ENCODE results near the gene KCNN1.

KCNN1 gene

GRCh38 chr19:17950310-17951156 lies 16.4 kb upstream of the KCNN1 start:
- no peak for TF ChIP-seq JUND (IDR thresholded peaks at IDR 0.05; ENCODE audit: low read depth)

GRCh38 chr19:17951157-17951989 lies 15.5 kb upstream of the KCNN1 start:
- in situ Hi-C loops (cut with HindIII; ENCODE audit: low pct_unique_long_range_greater_than_20kb, low sequenced_read_pairs), result no loop called here

More at GRCh38 chr19:17950310-17951156, 16.4 kb upstream of the KCNN1 start:
- DNase-seq (ENCODE audit: low read depth in 1 of 2, low spot score in 1 of 2), result no peak
- in situ Hi-C loops (cut with HindIII; ENCODE audit: low pct_unique_long_range_greater_than_20kb, low sequenced_read_pairs), result no loop called here

DNA sequence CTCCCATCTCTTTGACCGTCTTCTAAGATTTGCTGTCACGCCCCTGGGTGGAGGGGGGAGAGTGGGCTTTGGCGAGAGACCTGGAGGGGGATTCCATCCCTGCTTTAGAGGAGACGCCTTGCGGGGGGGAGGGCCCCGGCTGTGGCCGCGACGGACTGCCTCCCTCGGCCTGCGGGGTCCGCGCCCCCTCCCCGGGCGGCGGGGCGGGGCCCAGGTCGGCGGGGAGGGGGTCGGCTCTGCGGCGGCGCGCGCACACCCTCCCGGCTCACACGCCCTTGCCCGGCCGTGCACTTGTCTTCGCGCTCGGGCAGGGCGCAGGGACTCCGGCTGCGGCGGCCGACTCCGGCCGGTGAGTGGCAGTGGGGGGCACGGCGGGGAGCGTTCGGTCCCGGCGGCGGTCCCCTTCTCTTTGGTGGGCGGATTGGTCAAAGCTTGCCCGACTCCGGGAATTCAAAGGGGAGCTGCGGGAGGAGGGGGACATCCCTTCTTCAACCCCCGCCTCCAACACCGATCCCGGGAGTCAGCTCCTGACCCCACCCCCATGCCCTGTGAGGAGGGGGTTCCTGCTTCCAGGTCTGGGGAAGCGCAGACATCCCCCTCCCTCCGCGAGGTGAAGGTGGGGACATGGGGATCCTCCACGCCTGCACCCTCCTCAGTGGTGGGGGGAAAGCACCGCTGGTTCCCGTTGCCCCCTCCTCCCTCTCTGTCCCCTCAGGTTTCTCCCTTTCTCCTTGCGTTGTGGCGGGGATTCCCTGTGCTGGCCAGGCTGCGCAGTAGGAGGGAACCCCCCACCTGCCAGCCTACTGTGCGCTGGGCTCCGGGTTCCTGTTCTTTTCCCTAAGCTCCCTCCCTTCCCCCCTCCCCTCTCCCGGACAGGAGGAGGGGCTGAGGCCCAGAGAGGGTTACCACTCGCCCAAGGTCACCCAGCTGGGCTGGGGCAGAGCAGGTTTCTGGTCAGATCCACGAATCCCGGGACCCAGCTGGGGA lies 14.6 kb upstream of the KCNN1 start:
- no peak for DNase-seq (ENCODE audit: low read depth in 1 of 2, low spot score in 1 of 2)
- no peak for TF ChIP-seq JUND (IDR thresholded peaks at IDR 0.05; ENCODE audit: low read depth)
- in situ Hi-C loops (cut with HindIII; ENCODE audit: low pct_unique_long_range_greater_than_20kb, low sequenced_read_pairs), result no loop called here

More at GRCh38 chr19:17951157-17951989, 15.5 kb upstream of the KCNN1 start:
- no peak for TF ChIP-seq JUND (IDR thresholded peaks at IDR 0.05; ENCODE audit: low read depth)
- DNase-seq (ENCODE audit: low read depth in 1 of 2, low spot score in 1 of 2), result no peak

DNA sequence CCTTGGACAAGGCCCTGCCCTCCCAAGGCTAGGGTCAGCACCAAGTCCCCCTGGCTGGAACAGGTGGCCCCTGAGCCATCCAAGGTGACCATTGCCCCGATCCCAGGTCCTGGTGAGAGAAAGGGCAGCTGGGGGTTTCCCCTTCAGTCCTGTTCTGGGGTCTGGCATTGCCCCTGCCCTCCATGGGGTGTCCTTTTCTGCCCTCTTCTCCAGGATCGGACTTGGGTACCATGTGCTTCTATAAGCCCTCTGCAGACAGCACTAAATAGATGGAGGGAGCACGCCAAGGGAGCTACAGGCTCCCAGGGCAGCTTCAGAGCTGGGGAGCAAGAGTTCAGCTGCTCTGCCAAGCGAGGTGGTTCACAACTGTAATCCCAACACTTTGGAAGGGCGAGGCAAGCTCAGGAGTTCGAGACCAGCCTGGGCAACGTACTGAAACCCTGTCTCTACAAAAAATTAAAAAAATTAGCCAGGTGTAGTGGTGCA lies 13.5 kb upstream of the KCNN1 start:
- TF ChIP-seq JUND (IDR thresholded peaks at IDR 0.05; ENCODE audit: low read depth), result no peak
- in situ Hi-C loops (cut with HindIII; ENCODE audit: low pct_unique_long_range_greater_than_20kb, low sequenced_read_pairs), result no loop called here

DNA sequence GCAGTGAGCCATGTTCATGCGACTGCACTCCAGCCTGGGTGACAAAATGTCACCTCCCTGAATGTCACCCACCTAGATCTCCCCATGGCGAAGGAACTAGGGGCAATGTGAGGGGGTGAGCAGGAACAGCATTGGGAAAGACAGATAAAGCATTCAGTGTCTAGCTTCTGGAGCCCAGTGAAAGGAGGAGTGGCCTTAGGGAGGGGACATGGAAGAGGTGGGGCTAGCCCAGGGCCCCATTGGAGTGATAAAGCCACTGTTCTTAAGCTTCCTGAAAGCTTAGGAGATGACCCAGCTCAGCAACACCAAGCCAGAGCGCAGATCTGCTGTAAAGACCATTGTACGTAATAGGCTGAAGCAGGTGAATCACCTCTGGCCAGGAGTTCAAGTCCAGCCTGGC lies 13.0 kb upstream of the KCNN1 start:
- no peak for TF ChIP-seq JUND (IDR thresholded peaks at IDR 0.05; ENCODE audit: low read depth)
- no peak for DNase-seq (ENCODE audit: low read depth in 1 of 2, low spot score in 1 of 2)
- in situ Hi-C loops (cut with HindIII; ENCODE audit: low pct_unique_long_range_greater_than_20kb, low sequenced_read_pairs), result no loop called here

More for the DNA sequence above, 13.5 kb upstream of the KCNN1 start:
- no peak for DNase-seq (ENCODE audit: low read depth in 1 of 2, low spot score in 1 of 2)

GRCh38 chr19:17954401-17954800 lies 12.5 kb upstream of the KCNN1 start:
- no peak for DNase-seq (ENCODE audit: low read depth in 1 of 2, low spot score in 1 of 2)
- in situ Hi-C loops (cut with HindIII; ENCODE audit: low pct_unique_long_range_greater_than_20kb, low sequenced_read_pairs), result no loop called here
- no peak for TF ChIP-seq JUND (IDR thresholded peaks at IDR 0.05; ENCODE audit: low read depth)

GRCh38 chr19:17957149-17957849 lies 9.6 kb upstream of the KCNN1 start:
- in situ Hi-C loops (cut with HindIII; ENCODE audit: low pct_unique_long_range_greater_than_20kb, low sequenced_read_pairs), result no loop called here
- no peak for TF ChIP-seq JUND (IDR thresholded peaks at IDR 0.05; ENCODE audit: low read depth)
- no peak for DNase-seq (ENCODE audit: low read depth in 1 of 2, low spot score in 1 of 2)

GRCh38 chr19:17957885-17958284 lies 9.0 kb upstream of the KCNN1 start:
- TF ChIP-seq JUND (IDR thresholded peaks at IDR 0.05; ENCODE audit: low read depth), result no peak
- no peak for DNase-seq (ENCODE audit: low read depth in 1 of 2, low spot score in 1 of 2)
- in situ Hi-C loops (cut with HindIII; ENCODE audit: low pct_unique_long_range_greater_than_20kb, low sequenced_read_pairs), result no loop called here

DNA sequence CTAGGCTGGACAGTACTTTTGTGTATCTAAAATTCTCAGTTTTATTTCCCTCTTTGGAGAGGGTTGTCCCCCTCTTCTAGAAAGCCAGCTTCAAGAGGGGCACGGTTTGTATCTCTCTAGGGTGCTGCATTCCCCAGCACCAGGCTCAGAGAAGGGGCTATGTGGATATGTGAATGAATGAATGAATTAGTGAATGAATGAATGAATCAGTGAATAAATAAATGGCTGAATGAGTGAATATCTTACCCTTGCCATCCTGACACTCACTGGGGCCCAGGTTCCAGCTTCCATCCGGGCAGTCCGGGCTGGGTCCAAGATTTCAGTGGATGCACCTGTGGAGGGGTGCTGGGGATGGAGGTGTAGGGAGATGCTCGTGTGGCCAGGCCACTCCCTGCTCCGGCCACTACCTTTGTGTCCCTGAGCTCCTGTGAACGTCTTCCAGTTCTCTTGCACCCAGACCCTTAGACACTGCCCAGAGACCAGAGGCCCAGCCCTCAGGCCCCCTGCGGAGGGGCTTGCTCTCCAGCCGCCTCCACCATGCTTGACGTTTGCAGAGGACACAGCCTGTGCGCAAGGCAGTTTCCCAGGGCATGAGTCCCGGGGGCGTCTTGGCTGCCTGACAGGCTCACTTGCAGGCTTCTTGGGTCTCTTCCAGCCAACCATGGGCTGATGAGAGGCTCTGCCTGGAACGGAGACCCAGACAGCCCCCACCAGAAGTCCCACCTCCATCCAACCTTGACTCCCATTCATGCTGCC lies 2.8 kb upstream of the KCNN1 start:
- no peak for DNase-seq (ENCODE audit: low read depth in 1 of 2, low spot score in 1 of 2)
- TF ChIP-seq JUND (IDR thresholded peaks at IDR 0.05; ENCODE audit: low read depth), result no peak
- in situ Hi-C loops (cut with HindIII; ENCODE audit: low pct_unique_long_range_greater_than_20kb, low sequenced_read_pairs), result no loop called here

- in situ Hi-C loops (cut with HindIII; ENCODE audit: low pct_unique_long_range_greater_than_20kb, low sequenced_read_pairs), result no loop called here
- no peak for TF ChIP-seq JUND (IDR thresholded peaks at IDR 0.05; ENCODE audit: low read depth)
Measured at GRCh38 chr19:17965370-17966128, 1.4 kb upstream of the KCNN1 start.

More at GRCh38 chr19:17965370-17966128, 1.4 kb upstream of the KCNN1 start:
- DNase-seq (ENCODE audit: low read depth in 1 of 2, low spot score in 1 of 2), result no peak
